ENCODE results near the gene NCAN.

The NCAN gene

DNA sequence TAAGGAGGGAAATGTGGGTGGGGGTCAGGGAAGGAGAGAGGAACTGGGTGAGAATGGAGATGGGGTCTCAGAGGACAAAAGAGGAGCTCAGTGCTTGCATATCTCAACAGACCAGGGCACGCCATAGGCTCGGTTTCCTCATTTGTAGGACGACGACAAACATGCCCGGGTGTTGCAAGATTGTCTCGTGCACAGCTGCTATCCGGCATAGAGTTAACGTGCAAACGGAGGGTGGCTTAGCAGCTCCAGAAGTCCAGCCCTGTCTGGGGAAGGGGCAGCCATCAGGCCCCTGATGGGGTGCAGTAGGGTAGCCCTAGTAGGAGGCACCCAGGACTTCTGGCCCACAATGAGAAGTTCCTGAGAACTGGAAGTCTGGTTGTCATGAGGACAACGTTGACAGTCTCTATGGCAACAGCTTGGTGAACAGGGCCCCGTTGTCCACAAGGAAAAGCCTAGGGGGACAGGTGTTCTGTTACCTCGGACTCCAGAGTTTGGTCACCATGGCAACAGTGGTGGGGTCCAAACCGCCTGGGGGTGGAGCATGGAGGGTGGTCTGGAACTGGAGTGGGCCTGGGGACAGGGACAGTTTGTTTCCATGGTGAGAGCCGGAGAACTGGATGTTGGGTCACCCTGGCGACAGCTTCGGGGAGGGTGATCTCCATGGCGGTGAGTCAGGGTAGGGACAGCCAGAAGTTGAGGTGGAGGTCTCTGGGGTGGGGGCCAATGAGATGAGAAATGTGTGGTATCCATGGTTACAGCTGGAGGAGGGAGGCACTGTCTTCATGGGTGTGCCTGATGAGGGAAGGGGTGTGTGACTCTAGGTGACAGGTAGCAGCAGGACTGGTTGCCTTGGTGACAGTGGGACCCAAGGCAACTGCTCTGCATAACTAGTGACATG lies 44.6 kb downstream of the NCAN start:
- no peak for DNase-seq (ENCODE audit: low read depth)
- TF ChIP-seq, protein P1, sequence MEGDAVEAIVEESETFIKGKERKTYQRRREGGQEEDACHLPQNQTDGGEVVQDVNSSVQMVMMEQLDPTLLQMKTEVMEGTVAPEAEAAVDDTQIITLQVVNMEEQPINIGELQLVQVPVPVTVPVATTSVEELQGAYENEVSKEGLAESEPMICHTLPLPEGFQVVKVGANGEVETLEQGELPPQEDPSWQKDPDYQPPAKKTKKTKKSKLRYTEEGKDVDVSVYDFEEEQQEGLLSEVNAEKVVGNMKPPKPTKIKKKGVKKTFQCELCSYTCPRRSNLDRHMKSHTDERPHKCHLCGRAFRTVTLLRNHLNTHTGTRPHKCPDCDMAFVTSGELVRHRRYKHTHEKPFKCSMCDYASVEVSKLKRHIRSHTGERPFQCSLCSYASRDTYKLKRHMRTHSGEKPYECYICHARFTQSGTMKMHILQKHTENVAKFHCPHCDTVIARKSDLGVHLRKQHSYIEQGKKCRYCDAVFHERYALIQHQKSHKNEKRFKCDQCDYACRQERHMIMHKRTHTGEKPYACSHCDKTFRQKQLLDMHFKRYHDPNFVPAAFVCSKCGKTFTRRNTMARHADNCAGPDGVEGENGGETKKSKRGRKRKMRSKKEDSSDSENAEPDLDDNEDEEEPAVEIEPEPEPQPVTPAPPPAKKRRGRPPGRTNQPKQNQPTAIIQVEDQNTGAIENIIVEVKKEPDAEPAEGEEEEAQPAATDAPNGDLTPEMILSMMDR (IDR thresholded peaks at IDR 0.05; ENCODE audit: low read depth, low read length, missing control alignments): no peak
- H3K4me3 ChIP-seq (ENCODE audit: low read depth, low read length): no peak overlapping the region

DNA sequence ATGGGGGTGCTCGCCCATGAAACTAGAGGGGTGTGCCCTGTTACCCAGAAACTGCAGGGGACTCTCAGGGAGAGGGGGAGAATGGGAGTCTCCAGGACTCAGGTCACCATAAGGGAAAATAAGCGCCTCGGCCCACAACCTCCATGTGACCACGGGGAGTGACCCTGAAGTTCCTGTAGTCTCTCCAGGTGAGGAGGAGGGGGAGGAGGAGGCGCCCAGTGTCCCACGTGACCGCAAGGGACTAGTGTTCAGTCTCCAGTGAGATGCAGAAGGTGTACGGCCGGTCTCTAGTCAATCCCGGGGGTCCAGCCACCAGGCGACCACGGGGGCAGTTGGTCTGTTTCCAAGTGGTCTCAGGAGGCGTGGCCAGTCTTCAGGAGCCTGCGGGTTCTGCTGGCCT lies 45.4 kb downstream of the NCAN start:
- no peak for DNase-seq (ENCODE audit: low read depth)
- TF ChIP-seq, protein P1 (IDR thresholded peaks at IDR 0.05; ENCODE audit: low read depth, low read length, missing control alignments): no peak
- H3K4me3 ChIP-seq (ENCODE audit: low read depth, low read length): no peak overlapping the region

DNA sequence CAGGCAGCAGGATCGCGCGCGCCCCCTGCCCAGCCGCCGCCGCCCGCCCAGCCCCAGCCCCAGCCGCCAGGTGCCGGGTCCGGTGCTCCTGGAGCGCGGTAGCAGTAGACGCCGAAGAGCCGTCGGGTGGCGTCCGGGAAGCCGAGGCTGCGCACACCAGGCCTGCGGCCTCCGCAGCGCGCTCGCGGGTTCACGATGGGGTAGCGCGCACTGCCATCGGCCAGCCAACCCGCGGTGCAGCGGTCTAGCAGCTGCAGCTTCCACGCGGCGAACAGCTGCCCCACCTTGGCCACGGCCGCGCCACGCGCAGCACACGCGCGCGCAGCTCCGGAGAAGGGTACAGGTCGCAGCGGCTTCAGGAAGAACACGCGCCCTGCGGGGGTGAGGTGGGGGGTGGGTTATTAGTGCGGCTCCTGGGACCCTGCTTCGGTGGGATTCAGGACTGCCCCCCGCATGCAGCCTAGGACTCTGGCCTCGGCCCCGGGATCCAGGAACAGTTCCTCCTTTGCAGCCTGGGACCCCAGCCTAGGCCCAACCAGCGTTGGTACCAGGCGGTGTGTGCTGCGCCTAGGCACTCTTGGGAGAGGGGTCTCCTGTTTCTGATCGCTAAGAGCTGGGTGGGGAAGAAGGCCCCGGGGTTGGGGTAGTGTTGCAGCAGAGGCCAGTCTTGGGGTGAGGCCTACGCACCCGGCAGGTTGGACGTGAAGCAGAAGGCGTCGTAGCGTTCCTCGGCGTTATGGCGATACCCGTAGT lies 46.3 kb downstream of the NCAN start:
- DNase-seq (ENCODE audit: low read depth): no peak
- TF ChIP-seq, protein P1 (IDR thresholded peaks at IDR 0.05; ENCODE audit: low read depth, low read length, missing control alignments): no peak
- no peak overlapping the region for H3K4me3 ChIP-seq (ENCODE audit: low read depth, low read length)

DNA sequence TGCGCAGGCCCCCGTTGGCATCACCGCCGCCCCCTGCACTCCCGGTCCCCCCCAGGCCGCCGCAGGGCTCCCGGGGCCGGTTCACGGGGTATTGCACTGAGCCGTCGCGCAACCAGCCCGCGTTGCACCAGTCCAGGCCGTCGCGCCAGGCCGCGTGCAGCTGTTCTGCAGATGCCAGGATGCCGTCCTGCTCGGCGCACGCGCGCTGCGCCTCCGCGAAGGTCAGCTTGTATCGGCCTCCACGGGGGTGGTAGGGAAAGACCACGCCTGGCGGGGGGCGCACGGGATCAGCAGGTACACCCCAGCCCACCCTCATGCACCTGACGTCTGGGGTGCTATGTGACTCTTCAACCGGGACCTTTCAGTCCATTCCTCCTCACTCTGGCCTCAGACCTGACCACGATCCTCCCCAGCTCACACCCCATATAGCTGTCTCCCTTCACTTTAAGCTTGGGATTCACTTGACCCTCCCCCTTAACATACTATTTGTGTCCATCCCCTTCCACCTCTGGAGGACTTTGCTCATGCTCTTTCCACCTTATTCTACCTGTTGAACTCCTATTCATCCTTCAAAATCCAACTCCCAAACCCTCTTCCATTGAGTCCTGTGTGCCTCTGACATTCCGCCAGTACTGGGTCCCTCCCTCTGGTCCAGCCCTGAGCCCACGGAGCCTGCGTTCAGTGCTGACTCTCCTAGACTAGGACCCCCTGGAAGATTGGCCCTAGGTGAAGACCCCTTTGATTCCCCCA lies 47.0 kb downstream of the NCAN start:
- H3K4me3 ChIP-seq (ENCODE audit: low read depth, low read length): no peak overlapping the region
- no peak for DNase-seq (ENCODE audit: low read depth)
- TF ChIP-seq, protein P1 (IDR thresholded peaks at IDR 0.05; ENCODE audit: low read depth, low read length, missing control alignments): no peak

DNA sequence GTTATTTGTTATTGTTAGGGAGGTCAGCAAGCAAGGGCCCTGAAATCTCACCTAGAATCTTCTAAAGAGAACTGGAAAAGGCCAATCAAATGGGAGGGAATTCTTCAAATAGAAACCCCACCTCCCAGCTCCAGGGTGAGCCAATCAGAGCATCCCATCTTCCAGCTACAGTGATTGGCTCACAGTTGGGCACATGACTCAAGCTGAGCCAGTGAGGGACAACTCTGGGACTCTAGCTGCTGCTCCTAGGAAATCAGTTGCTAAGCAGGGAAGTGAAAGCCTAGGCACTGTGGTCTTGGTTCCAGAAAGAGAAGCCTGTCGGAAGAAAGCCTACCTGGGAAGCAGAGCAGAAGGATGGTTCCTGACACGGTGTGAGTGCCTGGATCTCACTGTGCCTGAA lies 48.0 kb downstream of the NCAN start:
- H3K4me3 ChIP-seq (ENCODE audit: low read depth, low read length): no peak overlapping the region
- TF ChIP-seq, protein P1 (IDR thresholded peaks at IDR 0.05; ENCODE audit: low read depth, low read length, missing control alignments): no peak
- peak; percentile 19 for DNase-seq (ENCODE audit: low read depth)

DNA sequence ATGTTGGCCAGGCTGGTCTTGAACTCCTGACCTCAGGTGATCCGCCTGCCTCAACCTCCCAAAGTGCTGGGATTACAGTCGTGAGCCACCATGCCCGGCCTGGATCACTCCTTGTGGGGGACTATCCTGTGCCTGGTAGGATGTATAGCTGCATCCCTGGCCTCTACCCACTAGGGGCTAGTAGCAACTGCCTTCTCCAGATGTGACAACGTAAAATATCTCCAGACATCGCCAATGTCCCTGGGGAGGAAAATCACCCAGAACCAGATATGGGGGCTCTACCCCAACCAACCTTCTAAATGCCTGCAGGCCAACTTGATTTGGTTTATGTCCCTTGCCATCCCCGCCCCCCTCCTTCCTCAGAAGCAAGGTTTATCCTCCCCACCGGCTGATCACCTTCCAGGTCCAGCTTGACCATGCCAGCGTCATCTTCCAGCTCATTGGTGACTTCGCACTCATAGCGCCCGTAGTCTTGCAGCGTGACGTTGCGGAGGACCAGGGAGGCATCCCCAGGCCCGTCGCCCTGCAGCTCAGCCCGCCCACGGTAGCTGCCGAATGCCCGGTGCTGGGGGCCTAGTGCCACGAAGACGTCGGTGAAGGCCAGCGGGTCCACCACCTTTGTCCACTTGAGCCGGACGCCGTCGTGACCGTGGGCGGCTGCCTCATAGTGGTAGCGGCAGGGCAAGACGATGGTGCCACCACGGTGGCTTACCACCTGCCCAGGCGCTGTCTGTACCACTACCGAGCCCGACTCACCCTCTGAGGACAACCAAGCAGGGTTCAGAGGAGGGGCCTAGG lies 48.9 kb downstream of the NCAN start:
- TF ChIP-seq, protein P1 (IDR thresholded peaks at IDR 0.05; ENCODE audit: low read depth, low read length, missing control alignments): no peak
- no peak for DNase-seq (ENCODE audit: low read depth)
- H3K4me3 ChIP-seq (ENCODE audit: low read depth, low read length): no peak overlapping the region

Data from GM12864 (cell line).